Stimulated activated naive B cell treated with anti-CD40 and anti-IgM and Interleukin-4, amounts not matched to agents 10 μg/mL and 1 μg/mL and 100 μg/mL, for 72 hours (primary cell): ENCODE measurements around the gene SYNE3.
A peak's percentile ranks its signal among the peaks of the same experiment; 100 is the strongest.

Experiments used
- ATAC-seq, 2 donors: fragments of 150-1000 bp; cut with Tn5 transposase; replicated peaks; 2 replicates each; pipeline ENCODE4 v1.10.0; 2021; ENCODE audit warnings: moderate library complexity in 1 of 2
- DNase-seq: peaks from one replicate; pipeline ENCODE4 v3.0.0; 2021
- H3K27ac Mint-ChIP-seq: one replicate; pipeline ENCODE4 v1.8.0; 2022; ENCODE audit warnings: mild to moderate bottlenecking, mixed read lengths
- H3K27me3 Mint-ChIP-seq, 2 donors: one replicate each; pipeline ENCODE4 v1.8.0; 2022; ENCODE audit warnings: mixed read lengths in 2 of 2
- H3K36me3 Mint-ChIP-seq, 2 donors: one replicate each; pipeline ENCODE4 v1.8.0; 2022; ENCODE audit warnings: mixed read lengths in 2 of 2, mild to moderate bottlenecking in 1 of 2
- H3K4me1 Mint-ChIP-seq, 2 donors: one replicate each; pipeline ENCODE4 v1.8.0; 2022; ENCODE audit warnings: mixed read lengths in 2 of 2, mild to moderate bottlenecking in 1 of 2
- H3K4me3 Mint-ChIP-seq, 2 donors: one replicate each; pipeline ENCODE4 v1.8.0; 2022; ENCODE audit warnings: mild to moderate bottlenecking in 2 of 2, mixed read lengths in 2 of 2, moderate library complexity in 1 of 2
- H3K9me3 Mint-ChIP-seq, 2 donors: one replicate each; pipeline ENCODE4 v1.8.0; 2022; ENCODE audit warnings: mixed read lengths in 2 of 2, mild to moderate bottlenecking in 1 of 2

The SYNE3 gene

DNA sequence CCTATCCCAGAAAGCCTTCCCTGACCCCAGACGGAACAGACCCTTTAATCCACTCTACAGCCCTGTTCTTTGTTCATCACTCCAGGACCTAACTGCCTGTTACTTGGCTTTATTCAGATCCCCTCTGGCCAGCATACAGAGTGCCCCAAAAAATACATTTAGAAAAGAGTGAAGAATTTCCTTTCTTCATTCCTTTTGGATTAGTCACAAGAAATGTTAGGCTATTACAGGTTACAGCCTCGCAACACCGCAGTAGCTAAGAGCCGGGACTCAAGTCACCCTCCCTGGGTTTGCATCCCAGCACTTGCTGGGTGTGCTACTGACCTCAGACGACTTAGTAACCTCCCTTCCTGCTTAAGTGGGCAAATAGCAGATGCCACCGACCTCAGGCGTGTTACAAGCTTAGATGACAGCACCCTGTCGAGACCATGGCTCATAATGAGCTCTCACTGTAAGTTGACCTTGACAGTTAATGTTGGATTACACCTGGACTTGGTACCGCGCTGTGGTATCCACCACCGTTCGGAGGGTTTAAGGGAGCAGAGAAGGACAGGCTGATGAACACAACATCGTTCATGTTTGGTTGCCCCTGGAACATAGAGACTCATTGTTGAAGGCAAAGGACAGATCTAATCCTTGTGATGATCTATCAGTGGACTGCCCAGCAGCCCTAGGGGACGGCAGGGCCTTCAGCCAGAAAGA, 31.3 kb upstream of the SYNE3 start:
- H3K27me3 Mint-ChIP-seq: no peaks in the 10 kb centered on the region
- H3K36me3 Mint-ChIP-seq: peaks cover 11 to 38% of the 10 kb centered on the region in 2 donors
- peaks cover 3 to 20% of the 10 kb centered on the region in 2 donors for H3K4me1 Mint-ChIP-seq
- H3K9me3 Mint-ChIP-seq: no peaks in the 10 kb centered on the region
- no peak overlapping the region for H3K4me3 Mint-ChIP-seq
- DNase-seq (no peak), ATAC-seq (no peak)
- no peak overlapping the region for H3K27ac Mint-ChIP-seq

DNA sequence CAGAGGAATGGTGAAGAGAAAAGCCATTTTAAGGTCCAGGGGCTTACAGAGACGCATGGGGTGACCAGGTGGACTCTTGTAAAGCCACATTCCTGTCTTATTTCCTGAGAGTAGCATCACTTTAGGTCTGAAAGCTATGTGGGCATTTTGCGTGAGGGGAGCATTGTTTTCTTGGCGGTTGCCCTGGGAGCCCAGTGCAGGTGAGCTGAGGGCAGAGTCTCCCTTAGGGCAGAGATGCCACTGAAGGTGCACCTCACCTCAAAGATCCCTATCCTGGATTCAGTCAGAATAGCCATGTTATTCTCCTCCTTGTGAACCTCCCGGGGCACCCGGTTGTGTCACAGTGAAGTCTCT, 30.8 kb upstream of the SYNE3 start:
- Mint-ChIP-seq H3K36me3 (peaks cover 11 to 38% of the 10 kb centered on the region in 2 donors), H3K4me1 (peaks cover 3 to 20% of the 10 kb centered on the region in 2 donors), H3K27me3 (no peaks in the 10 kb centered on the region), H3K4me3 (no peak overlapping the region), H3K27ac (no peak overlapping the region), H3K9me3 (no peaks in the 10 kb centered on the region)
- ATAC-seq: no peak
- no peak for DNase-seq

- Mint-ChIP-seq H3K4me3 (no peak overlapping the region), H3K36me3 (peaks cover 11 to 31% of the 10 kb centered on the region in 2 donors), H3K27ac (no peak overlapping the region), H3K4me1 (peaks cover 4 to 20% of the 10 kb centered on the region in 2 donors), H3K9me3 (no peaks in the 10 kb centered on the region), H3K27me3 (no peaks in the 10 kb centered on the region)
- ATAC-seq (no peak), DNase-seq (no peak)
Observed at GRCh38 chr14:95545515-95546168, 29.2 kb upstream of the SYNE3 start.

- ATAC-seq (no peak), DNase-seq (no peak)
- no peak overlapping the region for H3K27ac Mint-ChIP-seq
- H3K4me1 Mint-ChIP-seq: peaks cover 7 to 20% of the 10 kb centered on the region in 2 donors
- H3K36me3 Mint-ChIP-seq: peaks cover 9 to 22% of the 10 kb centered on the region in 2 donors
- no peak overlapping the region for H3K4me3 Mint-ChIP-seq
- no peaks in the 10 kb centered on the region for H3K27me3 Mint-ChIP-seq
- no peaks in the 10 kb centered on the region for H3K9me3 Mint-ChIP-seq
Observed at GRCh38 chr14:95544588-95544987, 28.1 kb upstream of the SYNE3 start.

DNA sequence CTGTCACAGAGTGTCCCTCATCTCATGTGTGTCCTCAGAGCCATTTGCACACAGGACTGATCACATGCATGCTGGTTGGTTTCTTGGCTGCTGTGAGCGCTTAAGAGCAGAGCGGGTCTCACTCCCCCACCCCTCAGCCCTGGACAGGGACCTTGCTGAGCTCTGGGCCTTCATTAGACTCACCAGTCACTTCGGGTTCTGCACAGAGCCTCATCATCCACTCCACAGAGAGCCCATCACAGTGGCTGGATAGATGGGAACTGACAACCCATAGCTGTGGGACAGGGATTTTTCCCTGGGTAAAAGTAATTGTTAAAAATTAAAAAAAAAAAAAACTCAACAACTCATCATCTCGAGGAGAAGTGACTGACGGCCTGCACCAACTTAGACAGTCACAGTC, 26.6 kb upstream of the SYNE3 start:
- H3K36me3 Mint-ChIP-seq: peaks cover 6 to 13% of the 10 kb centered on the region in 2 donors
- DNase-seq (no peak), ATAC-seq (no peak)
- H3K4me3 Mint-ChIP-seq: no peak overlapping the region
- no peak overlapping the region for H3K27ac Mint-ChIP-seq
- no peaks in the 10 kb centered on the region for H3K27me3 Mint-ChIP-seq
- no peaks in the 10 kb centered on the region for H3K9me3 Mint-ChIP-seq
- peaks cover 12 to 25% of the 10 kb centered on the region in 2 donors for H3K4me1 Mint-ChIP-seq

GRCh38 chr14:95541932-95542930, 25.8 kb upstream of the SYNE3 start:
- H3K27me3 Mint-ChIP-seq: no peaks in the 10 kb centered on the region

GRCh38 chr14:95541346-95541745, 24.9 kb upstream of the SYNE3 start:
- Mint-ChIP-seq H3K9me3 (no peaks in the 10 kb centered on the region), H3K4me1 (peaks cover 22 to 37% of the 10 kb centered on the region in 2 donors), H3K27me3 (no peaks in the 10 kb centered on the region), H3K4me3 (no peak overlapping the region), H3K36me3 (peaks cover 6 to 13% of the 10 kb centered on the region in 2 donors), H3K27ac (no peak overlapping the region)
- no peak for ATAC-seq
- no peak for DNase-seq

More at GRCh38 chr14:95541932-95542930, 25.8 kb upstream of the SYNE3 start:
- ATAC-seq (no peak), DNase-seq (no peak)
- Mint-ChIP-seq H3K9me3 (no peaks in the 10 kb centered on the region), H3K4me1 (peaks cover 17 to 29% of the 10 kb centered on the region in 2 donors), H3K27ac (no peak overlapping the region), H3K36me3 (peaks cover 6 to 13% of the 10 kb centered on the region in 2 donors), H3K4me3 (no peak overlapping the region)

DNA sequence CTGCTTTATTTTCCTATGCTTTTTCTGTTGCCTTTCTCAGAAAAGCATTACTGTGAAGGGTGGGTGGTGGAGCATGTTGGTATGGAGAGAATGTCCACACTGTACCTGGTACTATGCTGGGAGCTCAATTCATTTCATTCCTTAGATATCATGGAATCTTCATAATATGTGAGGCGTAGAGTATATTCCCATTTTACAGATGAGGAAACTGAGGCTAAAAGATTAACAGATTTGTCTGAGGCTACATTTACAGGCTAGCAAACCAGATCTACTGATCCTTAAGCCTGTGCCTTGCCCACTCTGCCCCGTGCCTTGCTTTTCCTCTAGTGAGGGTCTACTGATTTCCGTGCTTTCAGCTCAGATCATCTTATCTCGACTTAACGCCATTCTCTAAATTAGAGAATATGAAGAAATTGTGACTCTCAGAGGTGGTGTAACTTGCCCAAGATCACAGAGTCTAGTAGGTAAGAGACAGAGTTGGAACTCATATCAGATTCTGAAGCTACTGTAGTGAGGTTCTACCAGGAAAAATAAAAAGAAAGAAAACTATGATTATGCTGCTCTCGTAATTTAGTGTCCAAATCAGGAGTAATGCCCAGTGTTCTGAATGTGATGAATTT, 23.9 kb upstream of the SYNE3 start:
- Mint-ChIP-seq H3K27ac (no peak overlapping the region), H3K9me3 (no peaks in the 10 kb centered on the region), H3K27me3 (no peaks in the 10 kb centered on the region), H3K4me1 (peaks cover 29 to 43% of the 10 kb centered on the region in 2 donors), H3K4me3 (no peak overlapping the region), H3K36me3 (peaks cover 6 to 13% of the 10 kb centered on the region in 2 donors)
- DNase-seq (no peak), ATAC-seq (no peak)

DNA sequence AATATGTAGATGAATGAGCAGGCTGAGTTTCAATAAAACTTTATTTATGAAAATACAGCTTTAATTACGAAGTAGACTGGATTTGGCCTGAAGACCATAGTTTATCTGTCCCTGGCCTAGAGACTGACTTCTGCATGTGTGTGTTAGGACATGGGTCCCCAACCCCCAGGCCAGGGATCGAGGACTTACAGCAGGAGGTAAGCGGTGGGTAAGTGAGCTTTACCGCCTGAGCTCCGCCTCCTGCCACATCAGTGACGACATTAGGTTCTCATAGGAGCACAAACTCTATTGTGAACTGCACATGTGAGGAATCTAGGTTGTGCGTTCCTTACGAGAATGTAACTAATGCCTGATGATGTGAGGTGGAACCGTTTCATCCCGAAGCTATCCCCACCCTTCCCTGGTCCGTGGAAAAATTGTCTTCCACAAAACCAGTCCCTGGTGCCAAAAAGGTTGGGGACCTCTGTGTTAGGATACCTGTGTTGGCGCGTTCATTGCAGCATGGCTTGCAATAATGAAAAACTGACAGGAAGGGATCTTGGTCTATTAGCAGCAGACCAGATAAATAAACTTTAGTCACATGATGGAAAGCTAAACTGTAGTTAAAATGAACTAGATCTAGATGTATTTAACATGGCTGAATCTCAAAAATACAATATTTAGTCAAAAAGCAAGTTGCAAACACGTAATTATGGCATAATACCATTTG, 22.5 kb upstream of the SYNE3 start:
- H3K9me3 Mint-ChIP-seq: no peaks in the 10 kb centered on the region
- peaks cover 29 to 30% of the 10 kb centered on the region in 2 donors for H3K4me1 Mint-ChIP-seq
- no peak overlapping the region for H3K27ac Mint-ChIP-seq
- no peak overlapping the region for H3K4me3 Mint-ChIP-seq
- H3K36me3 Mint-ChIP-seq: peaks cover 2 to 4% of the 10 kb centered on the region in 2 donors
- DNase-seq (no peak), ATAC-seq (no peak)
- H3K27me3 Mint-ChIP-seq: no peaks in the 10 kb centered on the region

DNA sequence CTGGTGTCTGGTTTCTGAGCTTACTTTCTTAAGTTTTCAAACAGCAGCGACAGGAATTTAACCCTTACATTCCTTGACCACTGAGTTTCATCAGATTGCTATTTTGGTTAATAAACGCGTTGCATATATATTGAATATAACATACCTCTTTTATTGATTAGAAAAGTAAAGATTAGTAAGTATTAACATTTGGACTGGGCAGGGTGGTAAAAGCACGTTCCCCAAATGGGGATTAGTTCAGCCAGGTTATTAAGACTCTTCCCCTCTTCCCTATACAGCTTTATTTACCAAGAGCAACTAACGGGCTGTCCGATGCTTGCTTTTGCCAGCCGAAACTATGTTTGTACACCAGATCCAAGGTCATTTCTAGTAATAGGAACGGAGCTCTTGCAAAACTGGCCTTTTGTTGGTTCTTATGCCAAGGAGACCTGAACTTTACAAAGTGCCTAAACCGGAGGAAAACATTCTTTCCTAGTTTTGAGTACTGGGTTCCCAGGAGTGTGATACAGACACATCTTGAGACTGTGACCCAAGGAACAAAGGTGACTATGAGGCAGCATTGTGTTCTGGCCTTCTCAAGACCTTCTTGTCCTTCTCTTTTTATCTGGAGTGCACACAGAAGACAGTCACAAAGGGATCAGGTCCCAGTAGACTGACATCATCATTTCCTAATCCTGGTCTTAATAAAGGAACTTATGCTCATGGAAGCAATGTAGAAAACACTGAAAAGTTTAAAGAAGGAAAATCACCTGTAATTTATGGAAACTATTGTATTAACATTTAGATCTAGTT, 21.0 kb upstream of the SYNE3 start:
- peaks cover 0 to 3% of the 10 kb centered on the region in 2 donors for H3K36me3 Mint-ChIP-seq
- no peaks in the 10 kb centered on the region for H3K27me3 Mint-ChIP-seq
- H3K9me3 Mint-ChIP-seq: no peaks in the 10 kb centered on the region
- H3K27ac Mint-ChIP-seq: no peak overlapping the region
- H3K4me3 Mint-ChIP-seq: no peak overlapping the region
- ATAC-seq (no peak), DNase-seq (no peak)
- H3K4me1 Mint-ChIP-seq: peaks cover 31 to 38% of the 10 kb centered on the region in 2 donors

DNA sequence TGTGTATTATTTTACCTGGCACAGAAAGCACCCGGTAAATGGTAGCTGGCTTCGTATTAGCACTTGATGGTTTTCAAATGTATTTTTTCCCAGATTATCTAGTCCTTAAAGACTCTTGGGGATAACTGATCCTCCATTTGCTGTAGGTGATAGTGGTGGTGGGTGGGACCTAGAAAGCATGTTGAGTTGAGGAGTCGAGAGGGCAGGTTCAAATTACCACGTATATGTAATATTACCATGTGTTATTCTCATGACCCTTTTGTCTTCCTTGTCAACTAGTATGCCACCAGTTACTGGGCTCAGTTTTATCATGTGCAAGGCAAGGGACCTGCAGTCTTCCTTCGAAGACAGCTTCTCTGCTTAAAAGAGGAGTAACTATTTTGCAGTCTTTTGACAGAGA, 20.2 kb upstream of the SYNE3 start:
- H3K4me3 Mint-ChIP-seq: no peak overlapping the region
- peaks cover 5 to 10% of the 10 kb centered on the region in 2 donors for H3K36me3 Mint-ChIP-seq
- no peak overlapping the region for H3K27ac Mint-ChIP-seq
- H3K9me3 Mint-ChIP-seq: no peaks in the 10 kb centered on the region
- no peaks in the 10 kb centered on the region for H3K27me3 Mint-ChIP-seq
- DNase-seq (no peak), ATAC-seq (no peak)
- peaks cover 37 to 46% of the 10 kb centered on the region in 2 donors for H3K4me1 Mint-ChIP-seq

DNA sequence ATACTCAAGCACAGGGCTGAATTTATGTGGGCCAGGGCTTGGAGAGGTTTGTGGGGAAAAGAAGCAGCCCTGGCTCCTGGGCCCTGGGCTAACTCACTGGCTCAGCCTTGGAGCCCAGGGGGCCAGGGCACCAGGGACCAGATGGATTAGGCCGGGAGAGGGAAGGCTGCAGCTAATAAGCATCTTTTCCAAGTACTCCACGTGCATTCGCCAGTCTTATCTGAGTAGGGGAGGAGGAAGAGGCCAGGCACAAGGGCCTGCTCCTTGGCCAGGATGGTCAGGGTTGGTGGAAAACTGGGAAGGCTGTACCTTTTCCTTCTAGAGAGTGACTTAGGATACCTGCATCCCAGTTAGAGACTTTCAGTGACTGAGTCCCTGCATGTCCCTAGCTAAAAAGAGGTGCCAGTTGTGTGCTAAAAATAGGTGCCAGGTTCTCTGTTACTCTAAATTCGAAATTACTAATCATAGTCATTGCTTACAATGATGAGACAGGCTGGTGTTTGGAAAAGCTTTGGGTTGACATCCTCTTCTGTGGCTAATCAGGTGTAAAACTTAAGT, 19.7 kb upstream of the SYNE3 start:
- peaks cover 5 to 15% of the 10 kb centered on the region in 2 donors for H3K36me3 Mint-ChIP-seq
- H3K27ac Mint-ChIP-seq: peak overlapping the region; percentile 93
- DNase-seq (no peak), ATAC-seq (no peak)
- no peaks in the 10 kb centered on the region for H3K27me3 Mint-ChIP-seq
- H3K4me1 Mint-ChIP-seq: peaks cover 41 to 52% of the 10 kb centered on the region in 2 donors
- H3K9me3 Mint-ChIP-seq: no peaks in the 10 kb centered on the region
- peak overlapping the region; percentile 98 to 99 for H3K4me3 Mint-ChIP-seq
